Fibroblast of villous mesenchyme (primary cell): ENCODE measurements around the gene PSENEN. TPM values are rescaled to one million over a fixed set of nuclear protein-coding genes. Genes with fewer than 3 reads are reported as not detected.

Experiments
- DNase-seq: peaks from one replicate; pipeline ENCODE4 v3.0.0-alpha.2; 2010; ENCODE audit warnings: low read depth
- H3K4me3 ChIP-seq: 2 replicates; pipeline ENCODE4 v1.5.1; 2011; ENCODE audit warnings: low read depth, mild to moderate bottlenecking, low read length
- total RNA-seq: library from RNA; depleted of rRNA; stranded (reverse); fragments of >200 nt; gene quantifications from 2 replicates; pipeline ENCODE4 v1.2.3, GENCODE V29; 2012
- TF ChIP-seq, protein P1 (sequence below): IDR thresholded peaks from 2 replicates; pipeline ENCODE4 v1.5.1; 2012; ENCODE audit warnings: low read depth, mild to moderate bottlenecking, low read length; ENCODE audit not compliant: insufficient read depth

PSENEN gene
- total RNA-seq, 1 donor: 14.7 TPM

DNA sequence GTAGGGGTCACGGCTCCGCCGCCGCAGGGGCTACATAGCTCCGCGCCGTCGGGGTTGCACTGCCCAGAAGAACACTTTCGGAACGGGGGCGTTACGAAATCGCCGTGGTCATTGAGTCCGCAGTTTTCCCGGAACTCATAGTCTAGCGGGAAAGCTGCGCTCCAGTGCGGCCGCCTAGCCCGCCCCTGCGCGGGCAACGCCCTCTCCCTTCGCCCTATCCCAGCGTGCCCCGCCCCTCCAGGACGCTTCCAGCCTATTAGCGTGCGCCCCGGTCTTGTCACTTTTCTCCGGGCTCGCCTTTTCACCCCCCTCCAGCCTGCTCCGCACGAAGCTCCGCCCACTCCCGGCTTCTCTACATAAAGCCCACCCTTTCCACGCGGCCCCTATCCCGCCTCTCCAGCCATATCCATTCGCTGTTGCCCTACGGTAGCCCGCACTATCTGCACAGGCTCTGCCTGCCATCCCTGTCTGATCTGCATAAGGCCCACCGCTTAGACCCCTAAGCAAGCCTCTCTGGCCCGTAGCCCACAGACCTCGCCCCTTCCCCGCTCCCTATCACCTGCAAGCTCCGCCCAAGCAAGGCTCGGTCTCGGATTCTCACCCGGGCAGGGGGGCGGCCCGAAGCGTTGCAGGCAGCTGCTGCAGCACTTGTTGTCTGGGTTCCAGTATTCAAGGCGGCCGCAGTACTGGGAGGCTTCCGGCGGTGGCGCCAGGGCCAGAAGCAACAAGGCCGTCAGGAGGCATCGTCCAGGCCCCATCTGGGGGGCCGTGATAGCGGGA, 4.8 kb upstream of the PSENEN start:
- peak; percentile 98 for DNase-seq
- H3K4me3 ChIP-seq: peak overlapping the region; percentile 64
- TF ChIP-seq, protein P1, sequence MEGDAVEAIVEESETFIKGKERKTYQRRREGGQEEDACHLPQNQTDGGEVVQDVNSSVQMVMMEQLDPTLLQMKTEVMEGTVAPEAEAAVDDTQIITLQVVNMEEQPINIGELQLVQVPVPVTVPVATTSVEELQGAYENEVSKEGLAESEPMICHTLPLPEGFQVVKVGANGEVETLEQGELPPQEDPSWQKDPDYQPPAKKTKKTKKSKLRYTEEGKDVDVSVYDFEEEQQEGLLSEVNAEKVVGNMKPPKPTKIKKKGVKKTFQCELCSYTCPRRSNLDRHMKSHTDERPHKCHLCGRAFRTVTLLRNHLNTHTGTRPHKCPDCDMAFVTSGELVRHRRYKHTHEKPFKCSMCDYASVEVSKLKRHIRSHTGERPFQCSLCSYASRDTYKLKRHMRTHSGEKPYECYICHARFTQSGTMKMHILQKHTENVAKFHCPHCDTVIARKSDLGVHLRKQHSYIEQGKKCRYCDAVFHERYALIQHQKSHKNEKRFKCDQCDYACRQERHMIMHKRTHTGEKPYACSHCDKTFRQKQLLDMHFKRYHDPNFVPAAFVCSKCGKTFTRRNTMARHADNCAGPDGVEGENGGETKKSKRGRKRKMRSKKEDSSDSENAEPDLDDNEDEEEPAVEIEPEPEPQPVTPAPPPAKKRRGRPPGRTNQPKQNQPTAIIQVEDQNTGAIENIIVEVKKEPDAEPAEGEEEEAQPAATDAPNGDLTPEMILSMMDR: peak; percentile 25

DNA sequence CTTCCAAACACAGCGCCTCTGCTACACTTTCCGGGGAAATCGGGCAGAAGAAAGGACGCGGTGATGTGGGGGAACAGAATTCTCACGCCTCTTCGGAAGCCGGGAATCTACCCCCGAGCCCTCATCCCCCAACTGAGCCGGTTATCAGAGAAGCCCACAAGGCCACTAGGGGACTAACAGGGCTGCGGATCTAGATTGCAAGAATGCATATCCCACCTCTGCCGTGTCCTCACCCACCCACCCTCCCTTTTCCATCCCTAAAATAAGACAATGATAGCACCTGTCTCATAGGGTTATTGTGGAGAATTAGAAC, 4.3 kb upstream of the PSENEN start:
- peak overlapping the region; percentile 64 for H3K4me3 ChIP-seq
- TF ChIP-seq, protein P1: no peak
- DNase-seq: no peak

DNA sequence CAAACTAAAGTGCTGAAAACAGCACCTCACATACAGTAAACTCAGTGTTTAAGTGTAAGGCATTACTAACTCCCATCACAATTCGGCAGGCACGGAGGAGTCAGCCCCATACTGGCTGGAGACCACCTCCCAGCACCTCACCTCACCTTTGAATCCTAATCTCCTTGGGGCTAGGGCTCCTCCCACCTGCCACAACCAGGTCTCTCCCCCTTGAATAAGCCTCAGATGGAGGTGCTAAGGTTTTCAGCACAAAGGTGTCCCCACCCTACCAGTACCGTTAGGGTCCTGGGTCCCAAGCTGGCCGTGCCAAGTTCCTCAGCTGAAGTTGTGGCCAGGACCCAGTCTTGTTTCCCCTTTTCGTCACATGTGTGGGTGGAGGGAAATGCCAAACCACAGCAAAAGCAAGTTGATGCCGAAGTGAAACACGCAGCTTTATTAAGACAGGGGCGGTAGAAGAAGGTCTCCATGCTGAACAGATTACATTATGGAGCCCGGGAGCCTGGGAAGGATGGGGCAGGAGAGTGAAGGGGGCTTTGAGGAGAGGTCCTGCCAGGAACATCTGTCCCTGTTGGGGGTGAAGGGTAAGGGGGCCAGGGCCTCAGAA, 3.2 kb upstream of the PSENEN start, which contains the start of gene IGFLR1:
Gene IGFLR1 (minus strand): TSS at position 332 of the 604 bp plus-strand sequence. CDS start 1,272 bp downstream, outside the sequence.
- TF ChIP-seq, protein P1: no peak
- no peak for DNase-seq
- no peak within 1 kb of the TSS for H3K4me3 ChIP-seq

DNA sequence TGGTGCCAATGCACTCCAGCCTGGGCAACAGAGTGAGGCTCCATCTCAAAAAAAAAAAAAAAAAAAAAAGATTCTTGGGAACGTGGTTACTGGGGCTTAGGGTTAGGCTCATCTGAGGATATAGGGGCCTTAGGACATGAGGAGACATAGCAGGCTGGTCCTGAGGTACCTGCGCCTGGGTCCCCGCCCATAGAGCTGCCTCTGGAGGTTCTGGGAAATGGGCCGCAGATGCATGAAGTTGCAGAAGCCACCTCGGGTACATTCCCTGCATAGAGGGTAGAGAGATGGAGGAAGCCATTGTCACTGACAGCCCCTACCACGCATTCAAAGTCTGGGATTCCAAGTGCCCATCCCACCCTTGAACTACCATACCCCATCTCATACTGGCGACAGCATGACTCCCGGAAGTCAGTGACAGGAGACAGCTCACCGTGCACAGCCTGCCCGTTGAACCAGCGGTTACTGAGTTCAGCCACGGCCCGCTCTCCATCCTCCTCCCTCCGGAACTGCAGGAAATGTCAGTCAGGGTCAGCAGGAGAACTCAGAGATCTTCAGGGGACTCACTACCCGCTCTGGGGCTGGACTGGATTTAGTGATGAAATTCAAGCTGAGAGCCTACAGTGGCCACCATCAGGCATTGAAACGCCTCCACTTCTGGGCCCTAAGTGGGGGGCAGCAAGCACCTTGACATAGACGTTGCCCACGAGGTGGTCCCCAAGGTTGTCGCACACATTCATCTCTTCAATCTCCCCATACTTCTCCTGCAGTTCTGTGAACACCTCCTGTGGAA, 1.6 kb upstream of the PSENEN start:
- no peak overlapping the region for H3K4me3 ChIP-seq
- no peak for DNase-seq
- TF ChIP-seq, protein P1: no peak

DNA sequence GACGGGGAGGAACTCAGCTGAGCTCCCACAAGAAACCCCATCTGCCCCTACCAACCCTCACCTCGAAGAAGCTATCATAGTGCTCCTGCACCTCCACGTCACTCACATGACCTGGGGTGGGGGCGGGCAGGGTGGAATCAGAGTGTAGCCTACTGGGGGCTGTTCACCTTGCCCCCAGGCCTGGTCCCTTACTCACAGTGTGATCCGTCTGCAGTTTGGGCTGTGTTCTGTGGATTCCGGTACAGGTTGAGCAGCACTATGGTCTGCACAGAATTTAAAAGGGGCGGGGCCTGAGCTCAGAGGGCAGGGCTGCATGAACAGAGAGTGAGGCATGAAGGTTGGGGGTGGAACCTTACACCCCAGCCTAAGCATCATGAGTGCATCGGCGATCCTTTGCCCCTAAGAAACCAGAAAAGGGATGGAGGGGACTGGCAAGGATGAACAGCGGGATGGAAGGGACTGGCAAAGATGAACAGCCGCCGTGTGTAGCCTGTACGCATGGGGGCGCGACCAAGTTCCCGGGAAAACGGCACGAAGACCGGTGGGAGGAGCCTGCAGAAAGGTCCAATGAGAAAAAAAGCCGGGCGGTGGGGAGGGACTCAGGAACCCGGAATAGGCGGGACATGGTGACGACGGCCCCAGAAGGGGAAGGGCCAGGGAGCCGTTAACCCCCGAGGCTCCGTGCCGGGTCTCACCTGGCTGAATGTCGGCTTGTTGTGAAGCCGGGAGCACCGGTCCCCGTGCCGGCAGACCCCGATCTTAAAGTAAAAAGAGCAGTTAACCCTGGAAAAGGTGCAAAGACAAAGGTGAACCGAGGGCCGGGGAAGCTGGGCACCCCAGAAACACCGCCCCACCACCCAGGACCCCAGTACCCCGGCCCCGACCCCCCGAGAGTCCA, 772 bp upstream of the PSENEN start:
- TF ChIP-seq, protein P1: peak; percentile 49
- DNase-seq: peak; percentile 97
- H3K4me3 ChIP-seq: peak overlapping the region; percentile 90

DNA sequence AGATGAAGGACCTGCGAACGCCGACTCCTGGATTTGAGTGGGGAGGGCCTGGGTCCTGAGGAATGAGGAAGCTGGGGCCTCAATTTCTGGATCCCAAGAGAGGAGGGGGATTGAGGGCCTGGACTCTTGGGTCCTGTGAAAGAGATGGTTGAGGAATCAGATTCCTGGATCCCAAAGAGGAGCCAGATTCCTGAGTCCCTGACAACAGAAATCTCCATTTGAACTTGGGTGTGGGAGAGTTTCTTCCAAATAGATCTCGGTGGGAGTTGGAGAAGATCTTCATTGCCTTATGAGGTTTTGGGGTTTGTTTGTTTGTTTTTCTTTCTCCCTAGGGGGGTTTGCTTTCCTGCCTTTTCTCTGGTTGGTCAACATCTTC, 624 bp downstream of the PSENEN start:
- TF ChIP-seq, protein P1: no peak
- peak overlapping the region; percentile 90 for H3K4me3 ChIP-seq
- no peak for DNase-seq
